OCI-LY7 (cell line): ENCODE data around the gene GALNTL6.

Experiments
- CTCF ChIP-seq: fragments of 200-600 bp; sonication (generic); conservative IDR thresholded peaks from 2 replicates; pipeline ENCODE4 v1.5.1; 2014; ENCODE audit warnings: mild to moderate bottlenecking, antibody characterized with exemption, low read length, moderate library complexity, mixed read lengths
- EZH2phosphoT487 ChIP-seq: fragments of 200-600 bp; sonication (generic); IDR thresholded peaks from 2 replicates; pipeline ENCODE4 v1.6.1; 2018; ENCODE audit warnings: low read depth, borderline replicate concordance, mild to moderate bottlenecking, mixed run types, antibody characterized with exemption, low read length, moderate library complexity, mixed read lengths

- TF ChIP-seq CTCF (no peak), EZH2phosphoT487 (no peak)
Observed at GRCh38 chr4:172648471-172648870, 835.3 kb downstream of the GALNTL6 start.
